DND-41 (cell line): ENCODE measurements around the gene IGSF5.

Experiments used
- ATAC-seq: fragments of 200-7000 bp; cut with Tn5 transposase; 3 replicates; pipeline ENCODE4 v1.9.1; 2021; ENCODE audit warnings: low read depth; ENCODE audit not compliant: insufficient read depth
- DNase-seq: peaks from one replicate; pipeline ENCODE4 v3.0.0-alpha.2; 2020
- H2AFZ ChIP-seq: 2 replicates; pipeline ENCODE4 v1.6.0; 2012; ENCODE audit warnings: low read depth, low read length
- H3K27ac ChIP-seq: 2 replicates; pipeline ENCODE4 v1.5.1; 2012; ENCODE audit warnings: low read length, inconsistent platforms
- H3K27me3 ChIP-seq: fragments of 200-600 bp; sonication (generic); 2 replicates; pipeline ENCODE4 v1.6.0; 2012; ENCODE audit warnings: low read length, mild to moderate bottlenecking, inconsistent platforms; ENCODE audit not compliant: insufficient read depth, poor library complexity
- H3K36me3 ChIP-seq: 2 replicates; pipeline ENCODE4 v1.5.1; 2012; ENCODE audit warnings: low read length, inconsistent platforms; ENCODE audit not compliant: insufficient read depth
- H3K4me1 ChIP-seq: 2 replicates; pipeline ENCODE4 v1.5.1; 2012; ENCODE audit warnings: mild to moderate bottlenecking, low read length; ENCODE audit not compliant: insufficient read depth
- H3K4me2 ChIP-seq: 2 replicates; pipeline ENCODE4 v1.6.0; 2012; ENCODE audit warnings: mild to moderate bottlenecking, moderate library complexity, low read length, inconsistent platforms; ENCODE audit not compliant: insufficient read depth
- H3K4me3 ChIP-seq, 2 experiments: fragments of 200-600 bp in 1 of 2; shearing (Covaris generic) in 1 of 2; 2 replicates each; pipeline ENCODE4 v1.5.1; 2012 to 2016; ENCODE audit warnings: inconsistent platforms in 2 of 2, low read length in 2 of 2, mild to moderate bottlenecking in 2 of 2, low read depth in 1 of 2, moderate library complexity in 1 of 2
- H3K79me2 ChIP-seq: 2 replicates; pipeline ENCODE4 v1.6.0; 2012; ENCODE audit warnings: low read length, inconsistent platforms; ENCODE audit not compliant: insufficient read depth
- H3K9ac ChIP-seq: 2 replicates; pipeline ENCODE4 v1.6.0; 2012; ENCODE audit warnings: low read depth, mild to moderate bottlenecking, inconsistent platforms, low read length, moderate library complexity
- H3K9me3 ChIP-seq: 2 replicates; pipeline ENCODE4 v1.5.1; 2012; ENCODE audit warnings: low read length, moderate library complexity, mild to moderate bottlenecking, inconsistent platforms; ENCODE audit not compliant: insufficient read depth, severe bottlenecking
- H4K20me1 ChIP-seq: 2 replicates; pipeline ENCODE4 v1.6.0; 2012; ENCODE audit warnings: low read length; ENCODE audit not compliant: insufficient read depth
- EZH2 ChIP-seq: IDR thresholded peaks from 3 replicates; pipeline ENCODE4 v1.6.1; 2012; ENCODE audit warnings: borderline replicate concordance, low read depth, mild to moderate bottlenecking, moderate library complexity, low read length, inconsistent platforms; ENCODE audit not compliant: severe bottlenecking
- TF ChIP-seq, protein P1 (sequence below): IDR thresholded peaks from 2 replicates; pipeline ENCODE4 v1.5.1; 2012; ENCODE audit warnings: borderline replicate concordance, low read length, moderate library complexity, mild to moderate bottlenecking; ENCODE audit not compliant: poor library complexity, severe bottlenecking; ENCODE audit errors: extremely low read depth

The IGSF5 gene

DNA sequence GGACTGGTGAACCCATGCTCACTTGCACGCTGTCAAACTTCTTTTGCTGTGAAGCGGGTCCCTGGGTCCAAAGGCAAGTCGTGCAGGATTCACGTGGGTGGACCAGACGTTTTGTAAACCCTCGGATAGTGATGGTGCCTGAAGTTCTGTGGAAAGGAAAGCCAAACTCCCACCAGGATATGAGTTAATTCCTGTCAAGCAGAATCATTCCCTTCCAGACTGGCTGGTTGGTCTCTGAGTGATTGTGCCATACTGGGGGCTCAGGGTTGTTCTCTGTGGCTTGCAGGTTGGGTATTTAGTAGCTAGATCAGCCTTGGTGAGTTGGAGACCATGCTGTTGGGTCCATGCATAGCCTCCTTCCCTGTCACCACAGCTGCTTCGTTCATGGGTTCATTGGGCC lies 32.7 kb upstream of the IGSF5 start:
- no peak overlapping the region for H3K4me3 ChIP-seq
- no peaks in the 10 kb centered on the region for H3K9me3 ChIP-seq
- H4K20me1 ChIP-seq = no peaks in the 10 kb centered on the region
- no peak for ATAC-seq
- H3K36me3 ChIP-seq = no peaks in the 10 kb centered on the region
- no peaks in the 10 kb centered on the region for H3K4me1 ChIP-seq
- DNase-seq = no peak
- H3K4me2 ChIP-seq = no peak overlapping the region
- no peak overlapping the region for H3K27ac ChIP-seq
- H3K9ac ChIP-seq = no peak overlapping the region
- TF ChIP-seq, protein P1, sequence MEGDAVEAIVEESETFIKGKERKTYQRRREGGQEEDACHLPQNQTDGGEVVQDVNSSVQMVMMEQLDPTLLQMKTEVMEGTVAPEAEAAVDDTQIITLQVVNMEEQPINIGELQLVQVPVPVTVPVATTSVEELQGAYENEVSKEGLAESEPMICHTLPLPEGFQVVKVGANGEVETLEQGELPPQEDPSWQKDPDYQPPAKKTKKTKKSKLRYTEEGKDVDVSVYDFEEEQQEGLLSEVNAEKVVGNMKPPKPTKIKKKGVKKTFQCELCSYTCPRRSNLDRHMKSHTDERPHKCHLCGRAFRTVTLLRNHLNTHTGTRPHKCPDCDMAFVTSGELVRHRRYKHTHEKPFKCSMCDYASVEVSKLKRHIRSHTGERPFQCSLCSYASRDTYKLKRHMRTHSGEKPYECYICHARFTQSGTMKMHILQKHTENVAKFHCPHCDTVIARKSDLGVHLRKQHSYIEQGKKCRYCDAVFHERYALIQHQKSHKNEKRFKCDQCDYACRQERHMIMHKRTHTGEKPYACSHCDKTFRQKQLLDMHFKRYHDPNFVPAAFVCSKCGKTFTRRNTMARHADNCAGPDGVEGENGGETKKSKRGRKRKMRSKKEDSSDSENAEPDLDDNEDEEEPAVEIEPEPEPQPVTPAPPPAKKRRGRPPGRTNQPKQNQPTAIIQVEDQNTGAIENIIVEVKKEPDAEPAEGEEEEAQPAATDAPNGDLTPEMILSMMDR = no peak
- TF ChIP-seq EZH2 = no peak
- no peaks in the 10 kb centered on the region for H3K79me2 ChIP-seq
- H2AFZ ChIP-seq = no peak overlapping the region
- peaks cover 4% of the 10 kb centered on the region for H3K27me3 ChIP-seq

DNA sequence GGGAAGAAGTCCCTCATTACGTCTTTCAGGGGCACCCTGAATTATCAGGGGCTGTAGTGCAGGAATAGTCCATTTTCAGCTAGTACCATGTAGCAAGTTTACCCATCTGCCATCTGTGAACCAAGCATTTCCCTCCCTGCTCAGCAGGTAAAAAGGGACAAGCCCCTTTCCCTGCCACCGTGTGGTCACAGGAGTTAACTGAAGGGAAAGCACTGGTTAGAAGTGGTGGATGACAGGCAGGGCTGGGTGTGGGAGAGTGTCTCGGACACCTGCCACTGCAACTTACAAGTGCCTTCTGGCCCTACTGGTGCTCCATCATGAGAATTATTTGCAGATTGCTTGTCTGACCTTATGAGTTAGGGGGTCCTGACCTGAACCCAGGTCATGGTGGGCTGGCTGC lies 32.0 kb upstream of the IGSF5 start:
- Histone ChIP-seq H3K27ac (no peak overlapping the region), H3K79me2 (no peaks in the 10 kb centered on the region), H3K36me3 (no peaks in the 10 kb centered on the region), H3K4me1 (no peaks in the 10 kb centered on the region), H3K9ac (no peak overlapping the region), H4K20me1 (no peaks in the 10 kb centered on the region), H3K9me3 (no peaks in the 10 kb centered on the region), H2AFZ (no peak overlapping the region), H3K4me2 (no peak overlapping the region), H3K4me3 (no peak overlapping the region), H3K27me3 (peaks cover 4% of the 10 kb centered on the region)
- ATAC-seq (no peak), DNase-seq (no peak)
- TF ChIP-seq, protein P1 = peak; percentile 11
- TF ChIP-seq EZH2 = no peak

DNA sequence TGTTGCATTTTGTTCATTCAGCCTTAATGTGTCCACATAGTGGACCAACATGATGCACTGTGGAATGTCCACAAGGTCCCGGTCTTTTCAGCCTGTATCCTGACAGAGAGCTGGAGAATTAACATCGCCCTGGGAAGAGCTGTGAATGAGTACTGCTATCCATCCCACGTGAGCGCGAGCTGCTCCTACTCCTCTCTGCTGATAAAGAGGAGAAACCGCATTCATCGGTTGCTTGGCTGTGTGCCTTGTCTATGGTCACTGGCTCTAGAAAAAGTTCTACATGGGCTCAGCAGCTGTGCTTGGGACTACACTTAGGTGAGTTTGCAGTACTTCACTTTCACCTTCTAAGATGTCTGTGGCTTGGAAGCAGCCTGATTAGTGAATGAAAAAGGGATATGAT lies 31.1 kb upstream of the IGSF5 start:
- Histone ChIP-seq H3K9ac (no peak overlapping the region), H4K20me1 (no peaks in the 10 kb centered on the region), H3K27me3 (peaks cover 4% of the 10 kb centered on the region), H3K79me2 (no peaks in the 10 kb centered on the region), H3K9me3 (no peaks in the 10 kb centered on the region), H3K27ac (no peak overlapping the region), H3K36me3 (no peaks in the 10 kb centered on the region), H2AFZ (no peak overlapping the region), H3K4me1 (no peaks in the 10 kb centered on the region), H3K4me3 (no peak overlapping the region), H3K4me2 (no peak overlapping the region)
- DNase-seq (no peak), ATAC-seq (no peak)
- TF ChIP-seq, protein P1 = no peak
- no peak for TF ChIP-seq EZH2

DNA sequence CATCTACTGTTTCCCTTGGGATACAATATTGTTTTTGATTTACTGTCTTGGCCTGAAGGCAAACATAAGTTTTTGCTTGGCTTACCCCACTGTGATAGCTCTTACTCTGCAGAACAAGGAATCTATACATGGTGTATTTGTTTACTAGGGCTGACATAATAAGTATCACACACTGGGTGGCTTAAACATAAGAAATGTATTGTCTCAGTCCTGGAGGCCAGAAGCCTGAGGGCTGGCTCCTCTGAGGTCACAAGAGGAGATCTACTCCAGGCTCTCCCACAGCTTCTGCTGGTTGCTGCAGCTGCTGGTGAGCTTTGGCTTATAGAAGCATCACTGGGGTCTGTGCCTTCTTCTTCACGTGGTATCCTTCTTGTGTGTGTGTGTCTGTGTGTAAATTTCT lies 30.7 kb upstream of the IGSF5 start:
- DNase-seq = no peak
- TF ChIP-seq EZH2 = no peak
- TF ChIP-seq, protein P1 = no peak
- no peak overlapping the region for H2AFZ ChIP-seq

More for the DNA sequence above, 30.7 kb upstream of the IGSF5 start:
- Histone ChIP-seq H3K79me2 (no peaks in the 10 kb centered on the region), H3K4me2 (no peak overlapping the region), H3K36me3 (no peaks in the 10 kb centered on the region), H3K4me1 (no peaks in the 10 kb centered on the region), H3K9me3 (no peaks in the 10 kb centered on the region), H3K9ac (no peak overlapping the region), H3K27me3 (peaks cover 4% of the 10 kb centered on the region), H4K20me1 (no peaks in the 10 kb centered on the region), H3K27ac (no peak overlapping the region), H3K4me3 (no peak overlapping the region)
- ATAC-seq = no peak
